Activated CD4-positive, alpha-beta T cell treated with anti-CD3 and anti-CD28 coated beads, Interleukin-2, Interleukin-4, amounts not matched to agents 100 ng/mL and 50 ng/mL, durations not matched to agents 16 hours and 8 hours (primary cell): ENCODE measurements around the gene CRLF3.
A peak's percentile ranks its signal among the peaks of the same experiment; 100 is the strongest.
"Not testable (repeated sequence)": the region's sequence is repeated elsewhere in the genome, so short reads cannot be mapped to it uniquely, and the experiment has no call there.

Source experiments
- DNase-seq: peaks from one replicate; pipeline ENCODE4 v3.0.0-alpha.2; 2020; ENCODE audit warnings: low spot score

Gene CRLF3

DNA sequence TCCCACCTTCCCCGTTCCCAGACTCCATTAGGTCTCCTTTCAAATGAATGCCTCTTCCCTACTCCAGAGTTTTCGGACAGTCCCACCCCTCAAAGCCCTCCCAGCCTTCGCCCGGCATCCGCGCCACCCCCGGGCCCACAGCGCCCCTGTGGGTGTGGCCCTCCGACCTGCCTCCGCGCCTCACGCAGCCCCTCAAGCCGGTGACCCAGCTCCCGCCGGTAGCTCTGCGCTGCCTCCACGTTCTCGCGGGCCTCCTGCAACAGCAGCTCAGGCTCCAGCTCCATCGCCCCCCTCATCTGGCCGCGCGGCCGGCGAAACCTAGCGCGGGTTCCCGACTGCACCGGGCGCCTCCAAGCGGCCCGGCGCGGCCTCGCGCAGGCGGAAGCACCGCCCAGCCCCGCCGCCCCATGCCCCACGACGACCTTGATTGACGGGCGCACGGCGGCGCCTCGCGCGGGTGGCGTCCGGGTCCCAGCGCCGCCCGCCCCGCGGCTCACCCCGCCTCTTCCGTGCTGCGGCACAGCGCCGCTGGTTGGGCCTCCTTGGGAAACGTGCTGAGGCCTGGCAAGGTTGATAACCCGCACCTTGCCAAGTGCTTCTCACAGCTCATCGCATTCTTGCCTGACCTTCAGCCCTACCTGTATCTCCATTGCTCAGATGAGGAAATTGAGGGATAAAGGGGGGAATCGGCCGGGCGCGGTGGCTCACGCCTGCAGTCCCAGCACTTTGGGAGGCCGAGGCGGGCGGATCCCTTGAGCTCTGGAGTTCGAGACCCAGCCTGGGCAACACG lies at the start of gene CRLF3:
CRLF3 (minus strand) TSS at position 337 of the 790 bp plus-strand sequence; CDS start at position 296, 41 bp downstream.
- DNase-seq, result peak; percentile 91

- no peak for DNase-seq
These were observed 44.5 kb upstream of the CRLF3 start for GRCh38 chr17:30869005-30869404.

GRCh38 chr17:30864636-30865035 lies 40.1 kb upstream of the CRLF3 start:
- no peak for DNase-seq

DNA sequence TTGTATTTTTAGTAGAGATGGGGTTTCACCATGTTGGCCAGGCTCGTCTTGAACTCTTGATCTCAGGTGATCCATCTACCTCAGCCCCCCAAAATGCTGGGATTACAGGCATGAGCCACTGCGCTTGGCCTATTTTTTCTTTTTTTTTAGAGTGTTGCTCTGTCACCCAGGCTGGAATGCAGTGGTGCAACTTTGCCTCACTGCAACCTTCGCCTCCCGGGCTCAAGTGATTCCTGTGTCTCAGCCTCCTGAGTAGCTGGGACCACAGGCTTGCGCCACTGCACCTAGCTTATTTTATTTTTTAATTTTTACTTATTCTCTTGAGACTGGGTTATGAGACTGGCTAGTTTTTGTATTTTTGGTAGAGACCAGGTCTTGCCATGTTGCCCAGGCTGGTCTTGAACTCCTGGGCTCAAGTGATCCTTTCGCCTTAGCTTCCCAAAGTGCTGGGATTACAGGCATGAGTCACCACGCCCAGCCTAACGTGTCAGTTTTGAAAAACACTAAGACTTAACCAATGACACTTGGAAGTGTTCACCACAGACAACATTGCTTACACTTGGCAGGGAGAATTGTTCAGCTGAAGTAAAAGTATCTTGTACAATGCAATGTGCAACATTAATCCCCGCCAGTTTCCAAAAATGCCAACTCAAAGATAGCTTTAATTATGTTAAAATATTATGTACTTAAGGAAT lies 34.2 kb upstream of the CRLF3 start:
- no peak for DNase-seq

DNA sequence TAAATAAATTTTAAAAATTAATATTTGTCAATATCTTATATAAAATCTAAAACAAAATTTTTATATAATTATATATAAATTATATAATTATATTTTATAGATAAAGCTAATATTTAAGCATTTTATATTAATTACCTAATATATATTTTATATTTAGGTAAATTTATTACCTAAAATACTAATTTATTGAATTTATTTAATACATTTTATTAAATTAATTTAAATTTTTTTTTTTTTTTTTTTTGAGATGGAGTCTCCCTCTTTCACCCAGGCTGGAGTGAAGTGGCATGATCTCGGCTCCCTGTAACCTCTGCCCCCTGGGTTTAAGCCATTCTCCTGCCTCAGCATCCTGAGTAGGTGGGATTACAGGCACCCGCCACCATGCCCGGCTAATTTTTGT lies 29.7 kb upstream of the CRLF3 start:
- DNase-seq, result no peak

GRCh38 chr17:30848021-30848420 lies 23.5 kb upstream of the CRLF3 start:
- DNase-seq, result no peak

GRCh38 chr17:30840771-30841170 lies 16.3 kb upstream of the CRLF3 start:
- no peak for DNase-seq

GRCh38 chr17:30838202-30838807 lies 13.8 kb upstream of the CRLF3 start:
- no peak for DNase-seq

DNA sequence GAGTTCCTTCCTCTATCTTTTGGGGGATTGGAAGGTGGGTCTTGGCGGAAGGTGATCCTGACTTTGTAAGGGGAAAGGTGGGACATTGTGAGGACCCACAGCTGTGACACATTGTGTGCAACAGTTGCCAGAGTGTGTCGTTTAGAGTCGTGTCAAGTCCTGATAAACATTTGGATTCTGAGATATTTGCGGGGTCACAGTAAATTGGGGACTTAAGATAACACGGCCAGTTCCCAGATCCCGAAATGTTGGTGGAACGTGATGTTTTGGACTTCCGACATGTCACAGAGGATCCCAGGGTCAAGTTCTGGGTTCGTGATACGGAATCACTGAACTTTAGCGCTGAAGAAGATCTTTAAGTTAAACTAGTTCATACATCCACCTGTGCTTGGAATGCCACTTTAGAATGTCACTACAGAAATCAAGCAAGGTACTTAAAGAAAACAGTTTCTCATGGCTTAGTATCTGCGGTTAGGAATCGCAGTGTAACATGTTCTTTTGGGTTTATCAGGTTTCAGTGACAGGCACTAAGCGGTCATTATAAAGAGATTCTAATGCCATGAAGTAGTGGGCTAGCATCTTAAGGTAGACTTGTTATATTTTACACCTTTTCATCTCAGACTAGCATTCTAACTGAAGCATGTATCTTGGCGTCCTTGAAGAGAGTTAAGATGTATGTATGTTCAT lies 8.1 kb upstream of the CRLF3 start:
- no peak for DNase-seq

DNA sequence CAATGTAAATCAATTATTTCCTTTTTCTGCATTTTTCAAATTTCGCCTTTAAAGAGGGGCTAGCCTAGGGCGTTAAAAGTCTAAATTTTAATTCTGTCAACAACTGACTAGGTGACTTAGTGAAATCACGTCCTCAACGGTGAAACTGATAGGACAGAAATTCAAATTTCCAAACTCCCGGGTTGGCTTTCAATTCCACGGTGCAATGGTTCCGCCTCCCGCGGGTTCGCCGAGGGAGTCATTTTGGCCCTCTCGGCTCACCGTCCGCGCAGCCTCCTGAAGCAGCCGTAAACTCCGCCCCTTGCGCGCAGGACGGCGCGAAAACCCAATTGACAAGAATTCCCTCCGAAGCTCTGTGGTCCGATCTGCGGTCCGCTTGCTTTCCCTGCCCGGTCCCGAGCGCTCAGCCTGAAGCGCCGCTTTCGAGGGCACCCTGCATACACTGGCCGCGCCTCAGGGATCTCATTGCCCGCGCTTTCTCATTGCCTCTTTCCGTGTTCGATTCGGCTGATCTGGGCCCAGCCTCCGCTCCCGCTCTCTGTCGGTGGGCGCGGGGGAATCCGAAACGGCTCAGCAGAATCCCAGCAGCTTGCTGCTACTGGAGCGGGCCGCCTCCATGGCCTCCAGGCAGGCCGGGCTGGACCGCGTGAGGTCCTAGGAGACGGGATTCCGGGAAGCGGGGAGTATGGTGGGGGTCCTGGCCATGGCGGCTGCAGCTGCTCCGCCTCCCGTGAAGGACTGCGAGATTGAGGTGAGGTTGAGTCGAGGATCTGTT lies 7.4 kb upstream of the CRLF3 start, which contains the start of gene ATAD5:
ATAD5 (plus strand) TSS at position 304 of the 775 bp plus-strand sequence; CDS start at position 686, 382 bp downstream.
- DNase-seq, result peak; percentile 92

DNA sequence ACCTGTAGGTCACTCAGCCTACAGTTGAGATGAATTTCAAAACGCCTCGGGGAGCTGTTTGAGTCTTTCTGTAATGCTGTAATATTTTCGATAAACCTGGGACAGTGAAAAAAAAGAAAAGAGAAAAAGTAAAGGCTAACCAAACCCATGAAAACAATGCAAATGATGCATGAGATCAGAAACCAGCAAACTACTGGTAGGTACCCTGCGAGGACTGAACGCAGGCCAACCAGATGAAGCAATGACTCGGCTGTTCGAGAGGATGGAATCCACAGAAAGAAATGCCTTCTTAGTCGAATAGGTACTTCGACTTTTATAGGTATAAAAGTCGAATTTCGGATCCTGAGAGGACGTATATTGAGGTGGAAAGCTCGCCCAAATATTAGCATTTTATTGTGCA lies 6.8 kb upstream of the CRLF3 start:
- DNase-seq, result peak; percentile 24

DNA sequence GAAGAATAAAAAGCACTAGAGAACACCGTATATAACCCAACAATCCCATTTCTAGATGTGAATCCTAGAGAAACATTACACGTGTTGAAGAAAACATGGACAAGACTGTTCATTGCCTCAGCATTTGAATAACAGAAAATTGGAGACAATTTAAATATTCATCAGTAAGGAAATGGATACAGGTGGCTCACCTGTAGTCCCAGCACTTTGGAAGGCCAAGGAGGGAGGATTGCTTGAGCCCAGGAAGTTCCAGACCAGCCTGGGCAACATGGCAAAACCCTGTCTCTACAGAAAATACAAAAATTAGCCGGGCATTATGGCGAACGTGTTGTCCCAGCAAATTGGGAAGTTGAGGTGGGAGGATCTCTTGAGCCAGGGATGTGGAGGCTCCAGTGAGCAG lies 4.5 kb upstream of the CRLF3 start:
- DNase-seq, result no peak

GRCh38 chr17:30827082-30827481 lies 2.6 kb upstream of the CRLF3 start:
- no peak for DNase-seq

- DNase-seq, result peak; percentile 27
These were observed 513 bp downstream of the CRLF3 start for GRCh38 chr17:30824002-30824355.

DNA sequence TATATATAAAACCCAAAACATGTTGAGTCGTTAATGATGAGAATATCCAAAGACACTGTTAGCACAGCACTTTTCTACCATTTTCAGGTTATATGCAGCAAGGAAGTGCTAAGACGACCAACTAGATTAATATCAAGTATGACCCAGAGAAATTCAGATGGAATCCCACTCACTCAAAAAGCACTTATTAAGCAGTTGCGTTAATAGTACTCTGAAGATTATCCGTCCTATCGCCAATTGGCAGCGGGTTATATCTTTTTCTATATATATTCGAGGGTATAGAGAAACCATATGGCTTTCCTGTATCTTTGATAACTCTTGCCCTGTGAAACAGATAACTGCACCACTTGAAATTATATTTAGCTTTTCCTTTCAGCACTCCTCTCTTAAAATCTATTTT lies 1.1 kb downstream of the CRLF3 start:
- DNase-seq, result no peak

- peak; percentile 39 for DNase-seq
These were observed 1.6 kb downstream of the CRLF3 start for GRCh38 chr17:30822919-30823318.

DNA sequence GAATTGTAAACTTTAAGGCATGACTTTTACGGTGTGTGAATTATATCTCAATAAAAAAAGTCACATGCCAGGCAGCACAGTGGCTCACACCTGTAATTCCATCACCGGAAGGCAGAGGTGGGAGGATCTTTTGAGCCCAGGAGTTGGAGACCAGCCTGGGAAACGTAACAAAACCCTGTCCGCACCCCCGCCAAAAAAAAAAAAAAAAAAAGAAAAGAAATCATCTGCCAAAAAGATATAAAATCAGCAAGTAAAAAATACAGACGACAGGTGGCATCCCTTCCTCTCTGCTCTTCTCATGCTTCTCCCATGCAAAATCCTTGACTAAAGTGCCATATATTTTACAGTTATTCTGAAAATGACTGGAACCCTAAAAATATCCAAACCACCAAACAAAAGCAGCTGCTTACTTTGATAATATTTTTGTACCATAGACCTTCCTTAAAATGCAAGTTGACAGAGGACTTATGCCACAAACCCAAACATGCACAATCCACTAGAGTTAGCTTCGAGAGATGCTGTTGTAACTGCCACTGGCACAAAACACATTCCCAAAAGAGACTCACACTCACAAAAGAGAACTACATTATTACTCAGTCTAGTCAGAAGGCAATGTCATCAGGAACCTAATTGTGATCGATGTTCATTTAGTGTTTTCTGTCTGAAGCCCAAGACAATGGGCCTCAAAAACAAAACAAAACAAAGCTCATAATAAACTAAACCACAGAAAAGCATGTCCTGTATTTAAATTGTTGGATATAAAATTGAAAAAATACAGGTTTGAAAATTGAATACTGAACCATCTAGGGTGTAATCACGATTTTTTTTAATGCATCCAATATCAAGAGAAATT lies 2.4 kb downstream of the CRLF3 start:
- peak; percentile 19 for DNase-seq

GRCh38 chr17:30819971-30820705 lies 4.4 kb downstream of the CRLF3 start:
- DNase-seq, result no peak

GRCh38 chr17:30816165-30816564 lies 8.3 kb downstream of the CRLF3 start:
- no peak for DNase-seq

DNA sequence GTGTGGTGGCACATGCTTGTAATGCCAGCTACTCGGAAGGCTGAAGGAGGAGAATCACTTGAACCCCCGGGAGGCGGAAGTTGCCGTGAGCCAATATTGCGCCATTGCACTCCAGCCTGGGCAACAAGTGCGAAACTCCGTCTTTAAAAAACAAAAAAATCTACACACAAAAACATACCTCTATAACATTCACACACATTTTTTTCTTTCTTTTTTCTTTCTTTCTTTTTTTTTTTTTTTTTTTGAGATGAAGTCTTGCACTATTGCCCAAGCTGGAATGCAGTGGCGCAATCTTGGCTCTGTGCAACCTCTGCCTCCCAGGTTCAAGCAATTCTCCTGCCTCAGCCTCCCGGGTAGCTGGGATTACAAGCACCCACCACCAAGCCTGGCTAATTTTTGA lies 9.6 kb downstream of the CRLF3 start:
- DNase-seq, result not testable (repeated sequence)
